HepG2 (cell line): ENCODE results near the gene PANK4. TPM values are rescaled to one million over a fixed set of nuclear protein-coding genes. Genes with fewer than 3 reads are reported as not detected.

Experiments used
- AHR ChIP-seq: IDR thresholded peaks from 2 replicates; pipeline ENCODE4 v1.6.1; 2018; ENCODE audit warnings: missing genetic modification reagents, missing compliant biosample characterization
- ATM ChIP-seq: fragments of 450-650 bp; IDR thresholded peaks from 2 replicates; pipeline ENCODE4 v1.7.1; 2017; ENCODE audit warnings: mild to moderate bottlenecking, borderline replicate concordance
- GATAD2A ChIP-seq: IDR thresholded peaks from 2 replicates; pipeline ENCODE4 v1.6.1; 2016
- GTF3A ChIP-seq: sonication (generic); formaldehyde crosslinking; conservative IDR thresholded peaks from 2 replicates; pipeline ENCODE4 v1.4.0; 2020; ENCODE audit warnings: mild to moderate bottlenecking, missing genetic modification reagents
- HNF4A ChIP-seq: sonication (generic); formaldehyde crosslinking; IDR thresholded peaks from 2 replicates; pipeline ENCODE4 v1.4.0; 2020; ENCODE audit warnings: missing genetic modification reagents
- IRF1 ChIP-seq: sonication (generic); formaldehyde crosslinking; IDR thresholded peaks from 2 replicates; pipeline ENCODE4 v1.4.0; 2020; ENCODE audit warnings: low read depth, mild to moderate bottlenecking, missing genetic modification reagents
- KDM2A ChIP-seq: sonication (generic); formaldehyde crosslinking; IDR thresholded peaks from 2 replicates; pipeline ENCODE4 v1.4.0; 2020; ENCODE audit warnings: low read depth, missing genetic modification reagents, borderline replicate concordance
- KLF12 ChIP-seq: sonication (generic); formaldehyde crosslinking; IDR thresholded peaks from 2 replicates; pipeline ENCODE4 v1.4.0; 2020; ENCODE audit warnings: missing genetic modification reagents, borderline replicate concordance
- LCORL ChIP-seq, 2 experiments: fragments of 450-650 bp in 1 of 2; sonication (generic) in 1 of 2; formaldehyde crosslinking in 1 of 2; IDR thresholded peaks; 2 replicates each; pipeline versions ENCODE4 v1.5.0 to v1.6.1; 2017 to 2020; ENCODE audit warnings: antibody characterized with exemption in 1 of 2, missing genetic modification reagents in 1 of 2
- MBNL3 ChIP-seq: fragments of 250-450 bp; sonication (Bioruptor Pico); conservative IDR thresholded peaks from 2 replicates; pipeline ENCODE4 v1.8.0; 2022; ENCODE audit warnings: mild to moderate bottlenecking, inconsistent platforms
- REL ChIP-seq: sonication (generic); formaldehyde crosslinking; conservative IDR thresholded peaks from 2 replicates; pipeline ENCODE4 v1.8.0; 2022; ENCODE audit warnings: mild to moderate bottlenecking, missing genetic modification reagents, moderate library complexity
- SP2 ChIP-seq: sonication (generic); formaldehyde crosslinking; IDR thresholded peaks from 2 replicates; pipeline ENCODE4 v1.5.1; 2020; ENCODE audit warnings: mild to moderate bottlenecking, missing genetic modification reagents
- SSRP1 ChIP-seq: IDR thresholded peaks from 2 replicates; pipeline ENCODE4 v1.6.1; 2016; ENCODE audit warnings: control low read depth
- TAF1 ChIP-seq: sonication (generic); formaldehyde crosslinking; IDR thresholded peaks from 2 replicates; pipeline ENCODE4 v1.4.0; 2020; ENCODE audit warnings: missing genetic modification reagents
- TARDBP ChIP-seq: sonication (generic); formaldehyde crosslinking; IDR thresholded peaks from 2 replicates; pipeline ENCODE4 v1.8.0; 2022; ENCODE audit warnings: mild to moderate bottlenecking, missing genetic modification reagents
- TBX2 ChIP-seq: sonication (generic); formaldehyde crosslinking; IDR thresholded peaks from 2 replicates; pipeline ENCODE4 v1.5.0; 2020; ENCODE audit warnings: missing genetic modification reagents, mild to moderate bottlenecking, borderline replicate concordance
- TEF ChIP-seq: sonication (generic); formaldehyde crosslinking; IDR thresholded peaks from 2 replicates; pipeline ENCODE4 v1.5.0; 2020; ENCODE audit warnings: missing genetic modification reagents
- THYN1 ChIP-seq: sonication (generic); formaldehyde crosslinking; IDR thresholded peaks from 2 replicates; pipeline ENCODE4 v1.8.1; 2023; ENCODE audit warnings: low read depth, mild to moderate bottlenecking, moderate library complexity, missing genetic modification reagents, borderline replicate concordance
- ZFP36L1 ChIP-seq: sonication (generic); formaldehyde crosslinking; IDR thresholded peaks from 2 replicates; pipeline ENCODE4 v1.8.0; 2022; ENCODE audit warnings: mild to moderate bottlenecking, missing genetic modification reagents, moderate library complexity
- ZFY ChIP-seq: sonication (generic); formaldehyde crosslinking; IDR thresholded peaks from 2 replicates; pipeline ENCODE4 v1.4.0; 2020; ENCODE audit warnings: missing genetic modification reagents
- ZMAT3 ChIP-seq: sonication (generic); formaldehyde crosslinking; conservative IDR thresholded peaks from 2 replicates; pipeline ENCODE4 v1.7.0; 2021; ENCODE audit warnings: missing genetic modification reagents
- ZNF224 ChIP-seq: sonication (generic); formaldehyde crosslinking; IDR thresholded peaks from 2 replicates; pipeline ENCODE4 v1.5.0; 2020; ENCODE audit warnings: mild to moderate bottlenecking, missing genetic modification reagents
- ZNF263 ChIP-seq: sonication (generic); formaldehyde crosslinking; IDR thresholded peaks from 2 replicates; pipeline ENCODE4 v1.4.0; 2020; ENCODE audit warnings: missing genetic modification reagents
- ZNF264 ChIP-seq: sonication (generic); formaldehyde crosslinking; IDR thresholded peaks from 2 replicates; pipeline ENCODE4 v1.4.0; 2020; ENCODE audit warnings: missing genetic modification reagents
- ZNF276 ChIP-seq: sonication (generic); formaldehyde crosslinking; IDR thresholded peaks from 2 replicates; pipeline ENCODE4 v1.4.0; 2020; ENCODE audit warnings: mild to moderate bottlenecking, low read depth, missing genetic modification reagents
- ZNF430 ChIP-seq: sonication (generic); formaldehyde crosslinking; IDR thresholded peaks from 2 replicates; pipeline ENCODE4 v1.9.0; 2021; ENCODE audit warnings: mild to moderate bottlenecking, missing genetic modification reagents
- ZNF44 ChIP-seq: sonication (generic); formaldehyde crosslinking; IDR thresholded peaks from 2 replicates; pipeline ENCODE4 v1.5.1; 2020; ENCODE audit warnings: mild to moderate bottlenecking, missing genetic modification reagents
- ZNF543 ChIP-seq: sonication (generic); formaldehyde crosslinking; IDR thresholded peaks from 2 replicates; pipeline ENCODE4 v1.4.0; 2020; ENCODE audit warnings: mild to moderate bottlenecking, missing genetic modification reagents
- ZNF761 ChIP-seq: sonication (generic); formaldehyde crosslinking; conservative IDR thresholded peaks from 2 replicates; pipeline ENCODE4 v1.4.0; 2020; ENCODE audit warnings: mild to moderate bottlenecking, missing genetic modification reagents
- ZNF770 ChIP-seq: sonication (generic); formaldehyde crosslinking; IDR thresholded peaks from 2 replicates; pipeline ENCODE4 v1.5.0; 2020; ENCODE audit warnings: mild to moderate bottlenecking, missing genetic modification reagents
- polyA plus RNA-seq, 8 experiments: library from polyadenylated mRNA; depleted of rRNA in 3 of 8; stranded (reverse) in 7 of 8; unstranded in 1 of 8; fragments of >200 nt; fragmentation: Illumina TruSeq in 4 of 8; extraction: Trizol in 4 of 8; gene quantifications; 2 replicates each; pipeline versions ENCODE4 v1.2.1 to v1.2.3, GENCODE V29; 2011 to 2016; ENCODE audit warnings: low read depth in 4 of 8, missing spikeins in 1 of 8, mixed read lengths in 1 of 8; ENCODE audit not compliant: insufficient read depth in 1 of 8
- total RNA-seq, 5 experiments: library from RNA; depleted of rRNA; stranded (reverse); fragments of >200 nt; fragmentation: Illumina TruSeq; extraction: Trizol; gene quantifications; 2 replicates each; pipeline ENCODE4 v1.2.3, GENCODE V29; 2016; ENCODE audit warnings: low read depth in 1 of 5

PANK4 gene
- total and polyA plus RNA-seq, 2 of the 13 experiments (the other 11 are each of a cell fraction or from before 2014, with no cell fraction given) = 17.4 to 19.3 TPM

- no peak for TF ChIP-seq THYN1 (CRISPR knock-in tag)
- TF ChIP-seq TEF = no peak
- no peak for TF ChIP-seq ZNF264 (CRISPR knock-in tag)
- no peak for TF ChIP-seq KDM2A
- TF ChIP-seq AHR (CRISPR knock-in tag) = no peak
- no peak for TF ChIP-seq MBNL3 (CRISPR knock-in tag)
- TF ChIP-seq ZNF44 (CRISPR knock-in tag) = no peak
- TF ChIP-seq ZNF224 (CRISPR knock-in tag) = no peak
- peak; percentile 35; the same call in 1 of the 2 replicates for TF ChIP-seq ZNF430 (CRISPR knock-in tag)
- TF ChIP-seq ATM = no peak
- no peak for TF ChIP-seq IRF1
- TF ChIP-seq GATAD2A (CRISPR knock-in tag) = no peak
- no peak for TF ChIP-seq ZMAT3 (CRISPR knock-in tag)
- TF ChIP-seq ZNF770 = no peak
- no peak for TF ChIP-seq HNF4A (CRISPR knock-in tag)
- no peak for TF ChIP-seq REL
- no peak for TF ChIP-seq TARDBP
- no peak for TF ChIP-seq SP2 (CRISPR knock-in tag)
- TF ChIP-seq TBX2 = peak; percentile 24; the same call in 1 of the 2 replicates
- no peak for TF ChIP-seq ZNF263
- no peak for TF ChIP-seq ZNF276 (CRISPR knock-in tag)
- TF ChIP-seq ZFY (CRISPR knock-in tag) = no peak
- no peak for TF ChIP-seq LCORL (IDR thresholded peaks at IDR 0.05)
- no peak for TF ChIP-seq LCORL (CRISPR knock-in tag; IDR thresholded peaks at IDR 0.05)
- TF ChIP-seq SSRP1 (CRISPR knock-in tag) = no peak
- no peak for TF ChIP-seq KLF12
- no peak for TF ChIP-seq TAF1 (CRISPR knock-in tag)
- no peak for TF ChIP-seq ZFP36L1 (CRISPR knock-in tag)
- no peak for TF ChIP-seq ZNF543 (CRISPR knock-in tag)
- no peak for TF ChIP-seq ZNF761 (CRISPR knock-in tag)
- TF ChIP-seq GTF3A (CRISPR knock-in tag) = no peak
Observed at GRCh38 chr1:2525572-2525919, 850 bp downstream of the PANK4 start (continued).
